Activated CD4-positive, alpha-beta T cell treated with anti-CD3 and anti-CD28 coated beads, Interleukin-2, amount 50 U/mL, for 24 hours (primary cell): Measurements from ENCODE around the gene ALG12.
"Not testable (repeated sequence)": the region's sequence is repeated elsewhere in the genome, so short reads cannot be mapped to it uniquely, and the experiment has no call there.

ENCODE experiments used
- DNase-seq, 2 donors: peaks; one replicate each; pipeline ENCODE4 v3.0.0-alpha.2; 2020; ENCODE audit warnings: low read depth in 1 of 2, low spot score in 1 of 2

The ALG12 gene

GRCh38 chr22:49869086-49869830, 49.0 kb downstream of the ALG12 start:
- DNase-seq = no peak

GRCh38 chr22:49867303-49868265, 50.7 kb downstream of the ALG12 start:
- no peak for DNase-seq

GRCh38 chr22:49866646-49867045, 51.6 kb downstream of the ALG12 start:
- DNase-seq = no peak

- no peak for DNase-seq
These were observed 52.1 kb downstream of the ALG12 start for GRCh38 chr22:49866134-49866533.

GRCh38 chr22:49865156-49865555, 53.1 kb downstream of the ALG12 start:
- DNase-seq = no peak

GRCh38 chr22:49863931-49864330, 54.3 kb downstream of the ALG12 start:
- no peak for DNase-seq

- no peak for DNase-seq
These were observed 55.8 kb downstream of the ALG12 start for GRCh38 chr22:49862496-49862776.

GRCh38 chr22:49861642-49862495, 56.4 kb downstream of the ALG12 start:
- DNase-seq = no peak

GRCh38 chr22:49858827-49859226, 59.4 kb downstream of the ALG12 start:
- no peak for DNase-seq

GRCh38 chr22:49856766-49857618, 61.2 kb downstream of the ALG12 start:
- DNase-seq = no peak

GRCh38 chr22:49856343-49856742, 61.9 kb downstream of the ALG12 start:
- DNase-seq = no peak

- DNase-seq = no peak
These were observed 62.9 kb downstream of the ALG12 start for GRCh38 chr22:49855251-49855911.

- DNase-seq = no peak
These were observed 64.0 kb downstream of the ALG12 start for GRCh38 chr22:49853981-49854831.

- peak; percentile 97 for DNase-seq
These were observed 65.0 kb downstream of the ALG12 start, which contains the start of gene ZBED4 for GRCh38 chr22:49852898-49853894. Gene ZBED4, plus strand, starts transcription at chr22:49853844. Its CDS starts 29,819 bp downstream, at chr22:49883663.

- DNase-seq = not testable (repeated sequence)
These were observed 65.7 kb downstream of the ALG12 start for GRCh38 chr22:49852568-49852897.

GRCh38 chr22:49850959-49851802, 67.1 kb downstream of the ALG12 start:
- DNase-seq = no peak
